Type B pancreatic cell (in vitro differentiated cells): ENCODE results near the gene CLMP. TPM values are rescaled to one million over a fixed set of nuclear protein-coding genes. Genes with fewer than 3 reads are reported as not detected.

Experiments used
- DNase-seq: peaks from one replicate; pipeline ENCODE4 v3.0.0; 2021; ENCODE audit warnings: mixed read lengths; ENCODE audit not compliant: unreplicated experiment; ENCODE audit errors: extremely low spot score
- H3K27ac Mint-ChIP-seq: 2 replicates; pipeline ENCODE4 v1.8.0; 2021; ENCODE audit warnings: mild to moderate bottlenecking, mixed read lengths
- H3K27me3 Mint-ChIP-seq: 2 replicates; pipeline ENCODE4 v1.8.0; 2021; ENCODE audit warnings: mixed read lengths
- H3K36me3 Mint-ChIP-seq: 2 replicates; pipeline ENCODE4 v1.8.0; 2021; ENCODE audit warnings: mixed read lengths
- H3K4me1 Mint-ChIP-seq: one replicate; pipeline ENCODE4 v1.8.0; 2021; ENCODE audit warnings: mixed read lengths; ENCODE audit not compliant: unreplicated experiment
- H3K4me3 Mint-ChIP-seq: 2 replicates; pipeline ENCODE4 v1.8.0; 2021; ENCODE audit warnings: mild to moderate bottlenecking, mixed read lengths
- H3K9me3 Mint-ChIP-seq: 2 replicates; pipeline ENCODE4 v1.8.0; 2021; ENCODE audit warnings: mixed read lengths
- total RNA-seq: library from RNA; stranded (reverse); gene quantifications from 2 replicates; pipeline ENCODE4 v1.2.1, GENCODE V29; 2021; ENCODE audit warnings: low replicate concordance
- TF ChIP-seq, protein P1 (sequence below): fragments of 200-600 bp; sonication (generic); conservative IDR thresholded peaks from 2 replicates; pipeline ENCODE4 v1.5.0; 2021; ENCODE audit warnings: antibody characterized with exemption, mild to moderate bottlenecking

CLMP gene
- total RNA-seq, 1 donor from 2014 or later: 65.7 TPM

DNA sequence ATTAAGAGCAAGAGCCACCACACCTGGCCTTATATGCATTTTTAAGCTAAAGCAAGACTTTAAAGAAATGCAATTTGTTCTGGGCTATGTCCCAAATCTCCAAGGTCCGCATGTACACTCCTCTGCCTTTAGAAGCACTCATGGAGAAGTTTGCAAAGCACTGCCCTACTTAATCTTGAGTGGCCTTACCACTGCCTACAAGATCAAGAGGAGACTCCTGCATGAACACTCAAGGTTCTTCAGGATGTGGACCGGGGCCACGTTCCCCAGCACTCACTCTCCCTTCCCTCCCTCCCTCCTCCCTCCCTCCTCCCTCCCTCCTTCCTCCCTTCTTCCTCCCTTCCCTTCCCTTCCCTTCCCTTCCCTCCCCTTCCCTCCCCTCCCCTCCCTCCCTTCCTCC is 69.9 kb downstream of the CLMP start:
- no peaks in the 10 kb centered on the region for H3K9me3 Mint-ChIP-seq
- H3K36me3 Mint-ChIP-seq: peaks cover 7% of the 10 kb centered on the region
- peaks cover 27% of the 10 kb centered on the region for H3K4me1 Mint-ChIP-seq
- DNase-seq: no peak
- TF ChIP-seq, protein P1, sequence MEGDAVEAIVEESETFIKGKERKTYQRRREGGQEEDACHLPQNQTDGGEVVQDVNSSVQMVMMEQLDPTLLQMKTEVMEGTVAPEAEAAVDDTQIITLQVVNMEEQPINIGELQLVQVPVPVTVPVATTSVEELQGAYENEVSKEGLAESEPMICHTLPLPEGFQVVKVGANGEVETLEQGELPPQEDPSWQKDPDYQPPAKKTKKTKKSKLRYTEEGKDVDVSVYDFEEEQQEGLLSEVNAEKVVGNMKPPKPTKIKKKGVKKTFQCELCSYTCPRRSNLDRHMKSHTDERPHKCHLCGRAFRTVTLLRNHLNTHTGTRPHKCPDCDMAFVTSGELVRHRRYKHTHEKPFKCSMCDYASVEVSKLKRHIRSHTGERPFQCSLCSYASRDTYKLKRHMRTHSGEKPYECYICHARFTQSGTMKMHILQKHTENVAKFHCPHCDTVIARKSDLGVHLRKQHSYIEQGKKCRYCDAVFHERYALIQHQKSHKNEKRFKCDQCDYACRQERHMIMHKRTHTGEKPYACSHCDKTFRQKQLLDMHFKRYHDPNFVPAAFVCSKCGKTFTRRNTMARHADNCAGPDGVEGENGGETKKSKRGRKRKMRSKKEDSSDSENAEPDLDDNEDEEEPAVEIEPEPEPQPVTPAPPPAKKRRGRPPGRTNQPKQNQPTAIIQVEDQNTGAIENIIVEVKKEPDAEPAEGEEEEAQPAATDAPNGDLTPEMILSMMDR: no peak
- no peak overlapping the region for H3K27ac Mint-ChIP-seq
- peaks cover 3% of the 10 kb centered on the region for H3K27me3 Mint-ChIP-seq
- H3K4me3 Mint-ChIP-seq: no peak overlapping the region

DNA sequence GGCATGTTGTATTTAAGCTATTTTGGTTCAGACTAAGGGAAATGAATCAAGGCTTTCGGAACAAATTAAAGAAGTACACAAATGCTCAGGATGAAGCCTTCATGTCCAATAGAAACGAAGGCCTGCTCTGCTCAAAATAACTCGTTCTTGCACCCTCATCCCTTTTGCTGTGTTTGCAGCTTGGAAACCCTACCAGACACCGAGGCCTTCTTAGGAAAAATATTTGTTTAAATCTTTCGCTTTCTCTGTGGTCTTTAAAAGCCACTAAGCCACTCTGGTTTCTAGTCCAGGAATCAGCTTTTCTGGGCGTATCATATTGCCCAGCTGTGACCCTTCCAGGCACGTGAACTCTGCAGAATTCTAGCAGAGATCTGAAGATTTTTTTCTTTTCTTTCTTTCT is 72.2 kb downstream of the CLMP start:
- peak overlapping the region; percentile 9 for H3K27ac Mint-ChIP-seq
- peaks cover 3% of the 10 kb centered on the region for H3K27me3 Mint-ChIP-seq
- TF ChIP-seq, protein P1: no peak
- H3K9me3 Mint-ChIP-seq: no peaks in the 10 kb centered on the region
- no peak overlapping the region for H3K4me3 Mint-ChIP-seq
- peaks cover 7% of the 10 kb centered on the region for H3K36me3 Mint-ChIP-seq
- no peak for DNase-seq
- peaks cover 26% of the 10 kb centered on the region for H3K4me1 Mint-ChIP-seq

DNA sequence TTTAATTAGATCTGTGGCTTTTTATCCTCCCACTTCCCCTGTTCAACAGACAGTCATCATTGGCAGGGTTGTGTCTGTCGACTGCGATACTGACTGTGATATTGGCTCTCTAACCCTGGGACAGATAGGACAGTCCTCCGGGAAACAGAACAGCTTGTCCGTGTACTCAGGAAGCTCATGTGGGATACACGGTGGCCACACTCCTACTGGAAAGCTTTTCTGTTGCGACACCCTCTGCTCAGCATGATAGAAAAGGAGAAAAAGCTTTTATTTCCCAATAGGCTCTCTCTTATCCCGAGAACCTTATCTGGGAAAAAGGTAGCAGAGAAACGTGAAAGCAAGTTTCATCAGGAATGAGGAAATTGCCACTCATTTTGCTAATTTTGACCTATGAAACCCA is 72.7 kb downstream of the CLMP start:
- no peak for DNase-seq
- Mint-ChIP-seq H3K9me3 (no peaks in the 10 kb centered on the region), H3K4me3 (no peak overlapping the region), H3K36me3 (peaks cover 7% of the 10 kb centered on the region), H3K27ac (peak overlapping the region; percentile 9), H3K4me1 (peaks cover 26% of the 10 kb centered on the region), H3K27me3 (peaks cover 3% of the 10 kb centered on the region)
- TF ChIP-seq, protein P1: no peak

- TF ChIP-seq, protein P1: no peak
- no peak for DNase-seq
- no peak overlapping the region for H3K4me3 Mint-ChIP-seq
- H3K36me3 Mint-ChIP-seq: peaks cover 6% of the 10 kb centered on the region
- no peaks in the 10 kb centered on the region for H3K27me3 Mint-ChIP-seq
- H3K4me1 Mint-ChIP-seq: peaks cover 7% of the 10 kb centered on the region
- H3K27ac Mint-ChIP-seq: no peak overlapping the region
- no peaks in the 10 kb centered on the region for H3K9me3 Mint-ChIP-seq
Observed at GRCh38 chr11:123116486-123116885, 78.6 kb downstream of the CLMP start.

GRCh38 chr11:123111465-123111864 is 83.6 kb downstream of the CLMP start:
- peaks cover 13% of the 10 kb centered on the region for H3K4me1 Mint-ChIP-seq

More at GRCh38 chr11:123111465-123111864, 83.6 kb downstream of the CLMP start:
- TF ChIP-seq, protein P1: peak; percentile 92
- Mint-ChIP-seq H3K27me3 (no peaks in the 10 kb centered on the region), H3K9me3 (no peaks in the 10 kb centered on the region), H3K4me3 (no peak overlapping the region), H3K27ac (peak overlapping the region; percentile 39), H3K36me3 (peaks cover 6% of the 10 kb centered on the region)
- DNase-seq: no peak
